NT2/D1 (cell line): ENCODE measurements around the gene PHGDH.

Experiments used
- DNase-seq: peaks from one replicate; pipeline ENCODE4 v3.0.0-alpha.2; 2011; ENCODE audit warnings: low read depth, low spot score
- H3K27me3 ChIP-seq: 2 replicates; pipeline ENCODE4 v1.6.0; 2011; ENCODE audit warnings: mild to moderate bottlenecking; ENCODE audit not compliant: insufficient read length, insufficient read depth
- H3K36me3 ChIP-seq: 2 replicates; pipeline ENCODE4 v1.6.1; 2011; ENCODE audit warnings: mild to moderate bottlenecking, low read length, mixed read lengths; ENCODE audit not compliant: insufficient read depth, insufficient read length
- H3K4me1 ChIP-seq: 2 replicates; pipeline ENCODE4 v1.5.1; 2011; ENCODE audit not compliant: insufficient read depth, insufficient read length
- H3K4me3 ChIP-seq: 2 replicates; pipeline ENCODE4 v1.5.1; 2011; ENCODE audit warnings: low read depth; ENCODE audit not compliant: insufficient read length
- H3K9ac ChIP-seq: 2 replicates; pipeline ENCODE4 v1.6.0; 2011; ENCODE audit warnings: low read depth; ENCODE audit not compliant: insufficient read length
- H3K9me3 ChIP-seq: 2 replicates; pipeline ENCODE4 v1.5.1; 2011; ENCODE audit warnings: mild to moderate bottlenecking, low read length; ENCODE audit not compliant: insufficient read depth
- SUZ12 ChIP-seq: IDR thresholded peaks from 2 replicates; pipeline ENCODE4 v1.6.1; 2011; ENCODE audit not compliant: insufficient read length, insufficient read depth; ENCODE audit errors: extremely low read depth
- YY1 ChIP-seq: IDR thresholded peaks from 2 replicates; pipeline ENCODE4 v1.6.1; 2011; ENCODE audit not compliant: insufficient read length, insufficient read depth
- ZNF274 ChIP-seq: IDR thresholded peaks from 2 replicates; pipeline ENCODE4 v1.6.1; 2011; ENCODE audit warnings: mild to moderate bottlenecking, low read depth, low read length

PHGDH gene

GRCh38 chr1:119740261-119740660, 28.5 kb downstream of the PHGDH start:
- no peak overlapping the region for H3K4me3 ChIP-seq
- H3K36me3 ChIP-seq: peaks cover 98% of the 10 kb centered on the region
- DNase-seq: no peak
- peaks cover 9% of the 10 kb centered on the region for H3K4me1 ChIP-seq
- no peak for TF ChIP-seq ZNF274
- TF ChIP-seq SUZ12: no peak
- no peak for TF ChIP-seq YY1
- H3K9me3 ChIP-seq: no peaks in the 10 kb centered on the region
- no peak overlapping the region for H3K9ac ChIP-seq
- no peaks in the 10 kb centered on the region for H3K27me3 ChIP-seq

DNA sequence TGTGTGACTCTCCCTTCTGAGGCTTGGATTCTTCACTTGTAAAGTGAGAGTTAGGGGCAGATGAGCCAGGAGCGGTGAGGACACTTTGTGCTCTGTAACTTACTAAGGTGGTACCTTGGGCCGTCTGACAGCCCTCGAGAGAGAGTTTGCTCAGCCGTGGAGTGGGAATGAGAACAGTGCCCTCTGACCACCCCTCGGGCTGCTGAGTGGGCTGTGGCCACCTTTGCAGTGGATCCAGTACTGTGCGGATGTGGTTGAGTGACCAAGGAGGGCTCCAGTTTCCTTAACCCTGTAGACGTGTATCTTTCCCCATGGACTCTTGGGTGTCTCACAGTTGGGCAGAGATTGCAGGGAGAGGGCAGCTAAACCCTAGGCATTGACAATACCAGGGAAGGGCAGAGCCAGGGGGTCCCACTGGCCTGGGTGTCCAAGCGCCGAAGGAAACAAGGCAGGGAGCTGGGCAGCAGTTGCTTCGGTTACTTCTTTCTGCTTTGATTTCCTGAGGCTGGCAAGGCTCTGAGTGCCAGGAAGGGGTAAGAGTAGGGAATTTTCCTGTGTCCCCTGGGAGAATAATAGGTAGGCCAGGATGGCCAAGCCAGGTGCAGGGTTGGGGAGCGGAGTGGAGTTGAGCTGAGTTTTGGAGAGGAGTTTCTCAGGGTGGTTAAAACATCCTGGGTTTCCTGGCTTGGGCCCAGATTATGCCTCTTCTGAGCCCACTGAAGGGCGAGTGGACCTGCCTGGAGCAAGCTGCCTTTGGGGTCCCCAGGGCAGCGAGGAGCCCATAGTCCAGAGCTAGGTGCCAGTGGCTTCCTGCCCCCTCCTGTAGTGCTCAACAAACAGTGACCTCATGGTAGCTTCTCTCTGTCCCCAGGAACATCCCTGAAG, 29.4 kb downstream of the PHGDH start:
- H3K4me3 ChIP-seq: no peak overlapping the region
- peaks cover 9% of the 10 kb centered on the region for H3K4me1 ChIP-seq
- TF ChIP-seq YY1 (no peak), ZNF274 (no peak), SUZ12 (no peak)
- H3K9ac ChIP-seq: peak overlapping the region; percentile 5
- no peak for DNase-seq
- H3K36me3 ChIP-seq: peaks cover 91% of the 10 kb centered on the region
- H3K9me3 ChIP-seq: no peaks in the 10 kb centered on the region
- H3K27me3 ChIP-seq: no peaks in the 10 kb centered on the region

GRCh38 chr1:119742202-119742601, 30.5 kb downstream of the PHGDH start:
- peaks cover 7% of the 10 kb centered on the region for H3K4me1 ChIP-seq
- no peak overlapping the region for H3K9ac ChIP-seq
- TF ChIP-seq ZNF274 (no peak), SUZ12 (no peak), YY1 (no peak)
- peaks cover 80% of the 10 kb centered on the region for H3K36me3 ChIP-seq
- H3K4me3 ChIP-seq: no peak overlapping the region
- no peaks in the 10 kb centered on the region for H3K9me3 ChIP-seq
- no peak for DNase-seq
- H3K27me3 ChIP-seq: no peaks in the 10 kb centered on the region

DNA sequence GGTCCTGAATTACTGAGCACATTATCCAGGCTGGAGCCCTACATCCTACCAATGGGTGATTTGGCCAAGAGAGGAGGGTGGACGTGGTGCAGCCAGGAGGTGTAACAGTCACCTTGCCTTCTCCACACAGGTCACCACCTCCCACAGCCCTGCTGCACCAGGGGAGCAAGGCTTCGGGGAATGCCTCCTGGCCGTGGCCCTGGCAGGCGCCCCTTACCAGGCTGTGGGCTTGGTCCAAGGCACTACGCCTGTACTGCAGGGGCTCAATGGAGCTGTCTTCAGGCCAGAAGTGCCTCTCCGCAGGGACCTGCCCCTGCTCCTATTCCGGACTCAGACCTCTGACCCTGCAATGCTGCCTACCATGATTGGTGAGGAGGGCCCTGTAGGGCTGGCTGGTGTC, 30.9 kb downstream of the PHGDH start:
- Histone ChIP-seq H3K4me1 (peaks cover 10% of the 10 kb centered on the region), H3K9ac (no peak overlapping the region), H3K9me3 (no peaks in the 10 kb centered on the region), H3K4me3 (no peak overlapping the region), H3K36me3 (peaks cover 76% of the 10 kb centered on the region), H3K27me3 (no peaks in the 10 kb centered on the region)
- no peak for TF ChIP-seq SUZ12
- no peak for TF ChIP-seq ZNF274
- no peak for TF ChIP-seq YY1
- DNase-seq: no peak

DNA sequence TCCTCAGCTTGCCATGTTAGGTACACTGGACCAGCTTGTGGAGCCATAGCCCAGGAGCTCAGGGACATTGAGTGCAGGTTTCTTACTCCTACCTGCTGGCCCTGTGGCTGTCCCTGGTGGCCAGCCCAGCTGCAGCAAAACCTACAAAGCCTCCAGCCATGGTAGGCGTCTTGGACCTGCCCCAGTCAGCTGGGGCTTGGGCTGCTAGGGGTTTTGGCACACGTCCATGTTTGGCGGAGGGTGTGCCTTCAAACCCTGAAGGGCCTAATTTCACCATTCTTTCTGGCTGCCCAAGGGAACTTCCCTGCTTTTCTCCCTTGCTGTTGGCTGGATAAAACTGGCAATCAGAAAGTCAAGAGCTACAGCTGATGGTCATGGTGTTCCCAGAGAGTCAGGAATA, 31.6 kb downstream of the PHGDH start:
- H3K9ac ChIP-seq: no peak overlapping the region
- H3K9me3 ChIP-seq: no peaks in the 10 kb centered on the region
- DNase-seq: no peak
- H3K4me1 ChIP-seq: peaks cover 8% of the 10 kb centered on the region
- peaks cover 69% of the 10 kb centered on the region for H3K36me3 ChIP-seq
- H3K4me3 ChIP-seq: no peak overlapping the region
- no peak for TF ChIP-seq SUZ12
- TF ChIP-seq YY1: no peak
- TF ChIP-seq ZNF274: no peak
- H3K27me3 ChIP-seq: no peaks in the 10 kb centered on the region

GRCh38 chr1:119743776-119744597, 32.3 kb downstream of the PHGDH start:
- peak; percentile 85 for DNase-seq
- H3K36me3 ChIP-seq: peaks cover 64% of the 10 kb centered on the region
- TF ChIP-seq YY1 (no peak), ZNF274 (no peak), SUZ12 (no peak)
- no peak overlapping the region for H3K4me3 ChIP-seq
- H3K9me3 ChIP-seq: no peaks in the 10 kb centered on the region
- H3K27me3 ChIP-seq: no peaks in the 10 kb centered on the region
- peaks cover 7% of the 10 kb centered on the region for H3K4me1 ChIP-seq
- H3K9ac ChIP-seq: no peak overlapping the region

DNA sequence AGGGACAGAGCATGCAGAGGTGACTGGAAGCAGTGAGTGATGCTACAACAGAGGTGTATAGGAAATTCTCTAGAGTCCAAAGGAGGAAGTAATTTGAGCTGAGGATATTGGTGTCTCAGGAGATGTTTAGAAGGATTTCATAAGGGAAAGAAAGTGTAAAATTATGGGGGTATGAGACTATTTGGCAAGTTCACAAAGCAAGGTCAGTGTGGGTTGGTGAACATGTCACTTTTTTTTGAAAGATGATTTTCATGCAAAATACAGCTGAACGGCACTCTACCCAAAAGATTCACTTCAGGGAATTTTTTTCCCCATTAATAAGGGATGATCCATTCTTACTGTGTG, 32.8 kb downstream of the PHGDH start:
- no peak overlapping the region for H3K9ac ChIP-seq
- DNase-seq: no peak
- H3K4me1 ChIP-seq: peaks cover 7% of the 10 kb centered on the region
- no peaks in the 10 kb centered on the region for H3K27me3 ChIP-seq
- TF ChIP-seq SUZ12 (no peak), ZNF274 (no peak), YY1 (no peak)
- H3K9me3 ChIP-seq: no peaks in the 10 kb centered on the region
- peaks cover 58% of the 10 kb centered on the region for H3K36me3 ChIP-seq
- no peak overlapping the region for H3K4me3 ChIP-seq

GRCh38 chr1:119745034-119745433, 33.3 kb downstream of the PHGDH start:
- H3K27me3 ChIP-seq: no peaks in the 10 kb centered on the region
- H3K36me3 ChIP-seq: peaks cover 54% of the 10 kb centered on the region
- no peak overlapping the region for H3K9ac ChIP-seq
- DNase-seq: no peak
- no peaks in the 10 kb centered on the region for H3K9me3 ChIP-seq
- TF ChIP-seq SUZ12 (no peak), YY1 (no peak), ZNF274 (no peak)
- H3K4me3 ChIP-seq: no peak overlapping the region
- peaks cover 7% of the 10 kb centered on the region for H3K4me1 ChIP-seq
